ENCODE data around the gene LBR. TPM values are rescaled to one million over a fixed set of nuclear protein-coding genes. Genes with fewer than 3 reads are reported as not detected.

Gene LBR
- total and polyA plus RNA-seq, 4 donors: 14.3 to 201 (median 22.6) TPM

- no peak for TF ChIP-seq SP1 (IDR thresholded peaks at IDR 0.05)
- no peak for TF ChIP-seq ATF3 (IDR thresholded peaks at IDR 0.05)
- TF ChIP-seq JUND (IDR thresholded peaks at IDR 0.05): no peak
- TF ChIP-seq FOXA2 (IDR thresholded peaks at IDR 0.05): no peak
- no peak for TF ChIP-seq EGR1 (IDR thresholded peaks at IDR 0.05; ENCODE audit: low read depth in 2 of 2)
- Histone ChIP-seq H3K4me1 (ENCODE audit: control insufficient read depth in 4 of 4, insufficient read depth in 4 of 4, low read length in 3 of 4) (peaks cover 7 to 19% (median 13%) of the 10 kb centered on the region in 4 donors), H3K27ac (ENCODE audit: low read depth in 1 of 2, low read length in 2 of 2) (peak overlapping the region; percentile 57 to 73), H3K9me3 (ENCODE audit: control insufficient read depth in 4 of 4, low read length in 3 of 4) (no peaks in the 10 kb centered on the region), H3K36me3 (ENCODE audit: control insufficient read depth in 4 of 4, insufficient read depth in 3 of 4, low read depth in 1 of 4, low read length in 3 of 4) (peaks cover 8 to 45% (median 23%) of the 10 kb centered on the region in 4 donors), H3K27me3 (ENCODE audit: control insufficient read depth in 4 of 4, insufficient read depth in 4 of 4, low read length in 3 of 4) (no peaks in the 10 kb centered on the region), H3K4me3 (ENCODE audit: low read depth in 1 of 3, low read length in 3 of 3) (no peak overlapping the region), H3K9ac (ENCODE audit: low read depth in 1 of 2, low read length in 2 of 2) (peak overlapping the region in 1 of 2 donors; percentile 70)
- DNase-seq (ENCODE audit: low spot score): no peak
- 78% methylated on average over 5 of the region's 5 CpGs for WGBS
These were observed 14.0 kb downstream of the LBR start for GRCh38 chr1:225413708-225414375.

- peaks cover 8 to 37% (median 18%) of the 10 kb centered on the region in 4 donors for H3K36me3 ChIP-seq (ENCODE audit: control insufficient read depth in 4 of 4, insufficient read depth in 3 of 4, low read depth in 1 of 4, low read length in 3 of 4)
- TF ChIP-seq ZBTB33 (IDR thresholded peaks at IDR 0.05) (peak; percentile 68), SP1 (IDR thresholded peaks at IDR 0.05) (peak; percentile 85), REST (IDR thresholded peaks at IDR 0.05) (peak; percentile 77), FOXA1 (IDR thresholded peaks at IDR 0.05) (peak; percentile 25), EGR1 (IDR thresholded peaks at IDR 0.05; ENCODE audit: low read depth in 2 of 2) (no peak), GABPA (IDR thresholded peaks at IDR 0.05 in 1 of 2, conservative IDR thresholded peaks at IDR 0.05 in 1 of 2) (peak in 1 of 2 donors; percentile 53), MAX (IDR thresholded peaks at IDR 0.05) (peak; percentile 59), HNF4A (conservative IDR thresholded peaks at IDR 0.05) (peak; percentile 69 to 76), RXRA (IDR thresholded peaks at IDR 0.05) (peak; percentile 64 to 81), JUND (IDR thresholded peaks at IDR 0.05) (peak; percentile 56 to 62), YY1 (IDR thresholded peaks at IDR 0.05) (peak; percentile 58), TAF1 (conservative IDR thresholded peaks at IDR 0.05) (peak; percentile 37), ATF3 (IDR thresholded peaks at IDR 0.05) (no peak), CTCF (IDR thresholded peaks at IDR 0.05; ENCODE audit: low read depth, low read length, missing input control) (no peak), RAD21 (IDR thresholded peaks at IDR 0.05) (peak; percentile 37 to 43)
- H3K27me3 ChIP-seq (ENCODE audit: control insufficient read depth in 4 of 4, insufficient read depth in 4 of 4, low read length in 3 of 4): no peaks in the 10 kb centered on the region
- peak overlapping the region in 1 of 2 donors; percentile 56 for H3K9ac ChIP-seq (ENCODE audit: low read depth in 1 of 2, low read length in 2 of 2)
- 38% methylated on average over 10 of the region's 10 CpGs for WGBS
- H3K4me1 ChIP-seq (ENCODE audit: control insufficient read depth in 4 of 4, insufficient read depth in 4 of 4, low read length in 3 of 4): peaks cover 7 to 20% (median 13%) of the 10 kb centered on the region in 4 donors
- peak; percentile 44 for DNase-seq (ENCODE audit: low spot score)
- peak overlapping the region; percentile 57 to 73 for H3K27ac ChIP-seq (ENCODE audit: low read depth in 1 of 2, low read length in 2 of 2)
- H3K4me3 ChIP-seq (ENCODE audit: low read depth in 1 of 3, low read length in 3 of 3): no peak overlapping the region
- H3K9me3 ChIP-seq (ENCODE audit: control insufficient read depth in 4 of 4, low read length in 3 of 4): no peaks in the 10 kb centered on the region
These were observed 15.0 kb downstream of the LBR start for GRCh38 chr1:225412803-225413351.

All from liver (tissue), 9 donors.